ENCODE measurements around the gene KCTD17. TPM values are rescaled to one million over a fixed set of nuclear protein-coding genes. Genes with fewer than 3 reads are reported as not detected.
A peak's percentile ranks its signal among the peaks of the same experiment; 100 is the strongest.

The KCTD17 gene
- total RNA-seq, 6 experiments from 2014 or later = 2.0 to 9.7 (median 4.4) TPM

GRCh38 chr22:37019309-37020191 lies 32.0 kb upstream of the KCTD17 start, which contains the start of the genes MPST and TST:
Gene MPST (plus strand): TSS chr22:37019742. CDS start chr22:37019837, 95 bp downstream.
Gene TST (minus strand): TSS chr22:37019447. CDS start chr22:37018732, 715 bp downstream.
- Histone ChIP-seq H3K9me3 (no peaks in the 10 kb centered on the region), H3K4me1 (peaks cover 0 to 68% (median 32%) of the 10 kb centered on the region in 4 donors), H3K27ac (peak within 1 kb of the TSS; percentile 76 to 95 (median 89)), H3K36me3 (peaks cover 0 to 9% (median 4%) of the 10 kb centered on the region in 4 donors), H3K4me3 (peak within 1 kb of the TSS; percentile 98 to 100 (median 99)), H3K27me3 (no peaks in the 10 kb centered on the region)
- intact Hi-C loops (cut with DNase I) = no loop called here
- ATAC-seq (peak; percentile 53 to 77 (median 59)), DNase-seq (peak; percentile 88 to 91 (median 89))
- WGBS (ENCODE audit: insufficient coverage, low coverage, low lambda C conversion rate, missing lambda C conversion rate) = 0% methylated on average over 2 of the region's 107 CpGs
- peak; percentile 94 for TF ChIP-seq POLR2A (IDR thresholded peaks at IDR 0.05)
- peak in 1 of 4 donors; percentile 64 for TF ChIP-seq CTCF (IDR thresholded peaks at IDR 0.05)

- H3K36me3 ChIP-seq = peaks cover 0 to 9% (median 4%) of the 10 kb centered on the region in 4 donors
- peaks cover 0 to 62% (median 28%) of the 10 kb centered on the region in 4 donors for H3K4me1 ChIP-seq
- H3K27ac ChIP-seq = peak overlapping the region; percentile 76 to 95 (median 87)
- DNase-seq = peak in 2 of 3 donors; percentile 71 to 78
- no peaks in the 10 kb centered on the region for H3K9me3 ChIP-seq
- peak overlapping the region; percentile 84 to 100 (median 99) for H3K4me3 ChIP-seq
- no peaks in the 10 kb centered on the region for H3K27me3 ChIP-seq
- ATAC-seq = peak in 3 of 4 donors; percentile 8 to 27 (median 16)
- TF ChIP-seq CTCF (IDR thresholded peaks at IDR 0.05) = no peak
- TF ChIP-seq POLR2A (IDR thresholded peaks at IDR 0.05) = no peak
- WGBS (ENCODE audit: insufficient coverage, low coverage, low lambda C conversion rate, missing lambda C conversion rate) = 2% methylated on average over 4 of the region's 5 CpGs
- intact Hi-C loops (cut with DNase I) = no loop called here
Observed at GRCh38 chr22:37020192-37020479, 31.4 kb upstream of the KCTD17 start.

DNA sequence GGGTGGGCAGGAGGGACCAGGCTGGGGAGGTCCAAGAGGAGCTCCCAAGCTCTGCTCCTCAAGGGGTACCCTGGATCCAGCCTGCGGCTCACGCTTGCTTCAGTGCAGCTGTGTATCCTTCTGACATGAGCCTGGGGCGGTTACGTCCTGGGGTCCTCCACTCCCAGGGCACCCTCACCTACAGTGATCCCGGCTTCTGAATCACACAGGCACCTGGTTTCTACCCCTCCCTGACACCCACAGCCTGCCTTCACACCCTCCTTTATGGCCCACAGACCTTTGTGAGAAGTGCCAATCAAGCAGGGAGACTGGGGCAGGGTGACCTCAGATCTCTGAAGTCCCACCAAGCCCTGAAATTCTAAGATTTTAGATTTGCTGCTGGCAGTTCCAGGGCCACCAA lies 30.5 kb upstream of the KCTD17 start:
- WGBS (ENCODE audit: insufficient coverage, low coverage, low lambda C conversion rate, missing lambda C conversion rate) = no CpG with 5 or more reads among the region's 5 CpGs
- no peaks in the 10 kb centered on the region for H3K9me3 ChIP-seq
- intact Hi-C loops (cut with DNase I) = no loop called here
- H3K36me3 ChIP-seq = peaks cover 0 to 11% (median 4%) of the 10 kb centered on the region in 4 donors
- peak overlapping the region in 1 of 3 donors; percentile 95 for H3K27ac ChIP-seq
- H3K27me3 ChIP-seq = no peaks in the 10 kb centered on the region
- peak in 1 of 3 donors; percentile 39 for DNase-seq
- peak overlapping the region in 2 of 3 donors; percentile 99 to 100 for H3K4me3 ChIP-seq
- peaks cover 0 to 56% (median 23%) of the 10 kb centered on the region in 4 donors for H3K4me1 ChIP-seq
- TF ChIP-seq POLR2A (IDR thresholded peaks at IDR 0.05) (no peak), CTCF (IDR thresholded peaks at IDR 0.05) (no peak)
- ATAC-seq = no peak

DNA sequence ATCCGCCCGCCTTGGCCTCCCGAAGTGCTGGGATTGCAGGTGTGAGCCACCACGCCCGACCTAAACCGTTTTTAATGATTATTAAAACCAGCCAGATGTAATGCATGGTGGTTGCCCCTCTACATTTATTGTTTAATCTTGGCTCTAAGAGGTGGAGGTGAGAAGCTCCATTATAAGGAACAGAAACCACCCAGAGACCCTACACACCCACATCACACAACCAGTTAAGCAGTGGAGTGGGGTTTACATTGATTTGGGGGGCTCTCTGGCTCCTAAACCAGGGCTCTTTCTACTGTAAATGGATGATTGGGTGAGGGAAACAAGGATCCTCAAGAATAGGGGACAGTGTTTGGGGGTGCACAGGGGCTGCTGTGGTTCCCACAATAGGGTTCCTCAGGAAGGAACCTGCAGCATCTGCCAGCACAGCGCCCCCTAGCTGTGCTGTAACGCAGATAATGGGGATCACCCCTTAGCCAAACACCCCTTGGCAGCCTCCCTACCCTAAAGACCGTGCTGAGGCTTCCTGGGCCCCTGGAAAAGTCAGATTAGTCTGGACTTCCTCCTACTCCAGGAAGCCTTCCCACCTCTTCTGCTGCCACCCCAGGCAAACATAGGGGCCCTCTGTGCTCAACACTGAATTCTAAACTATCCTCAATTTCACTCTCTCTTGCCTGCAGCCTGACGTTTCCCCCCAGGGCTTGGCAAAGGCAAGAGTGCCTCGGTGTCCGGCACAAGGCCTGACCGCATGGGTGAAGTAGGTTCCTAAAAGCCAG lies 29.6 kb upstream of the KCTD17 start:
- no peak for TF ChIP-seq POLR2A (IDR thresholded peaks at IDR 0.05)
- TF ChIP-seq CTCF (IDR thresholded peaks at IDR 0.05) = peak; percentile 55 to 77 (median 72)
- ATAC-seq = no peak
- 29% methylated on average over 7 of the region's 13 CpGs for WGBS (ENCODE audit: insufficient coverage, low coverage, low lambda C conversion rate, missing lambda C conversion rate)
- peak in 1 of 3 donors; percentile 53 for DNase-seq
- peak overlapping the region in 2 of 3 donors; percentile 13 to 95 for H3K27ac ChIP-seq
- peak overlapping the region in 2 of 3 donors; percentile 19 to 64 for H3K4me3 ChIP-seq
- intact Hi-C loops (cut with DNase I) = no loop called here
- peaks cover 0 to 10% (median 4%) of the 10 kb centered on the region in 4 donors for H3K36me3 ChIP-seq
- no peaks in the 10 kb centered on the region for H3K27me3 ChIP-seq
- H3K9me3 ChIP-seq = no peaks in the 10 kb centered on the region
- H3K4me1 ChIP-seq = peaks cover 0 to 56% (median 22%) of the 10 kb centered on the region in 4 donors
